Skeletal muscle cell (primary cell): ENCODE measurements around the gene ITGA7.
A peak's percentile ranks its signal among the peaks of the same experiment; 100 is the strongest.

Experiments used
- DNase-seq: peaks from one replicate; pipeline ENCODE4 v3.0.0-alpha.2; 2010; ENCODE audit warnings: low read depth
- H3K4me3 ChIP-seq: 2 replicates; pipeline ENCODE4 v1.5.1; 2011; ENCODE audit warnings: low read depth, mild to moderate bottlenecking, control low read depth, low read length, moderate library complexity

The ITGA7 gene

DNA sequence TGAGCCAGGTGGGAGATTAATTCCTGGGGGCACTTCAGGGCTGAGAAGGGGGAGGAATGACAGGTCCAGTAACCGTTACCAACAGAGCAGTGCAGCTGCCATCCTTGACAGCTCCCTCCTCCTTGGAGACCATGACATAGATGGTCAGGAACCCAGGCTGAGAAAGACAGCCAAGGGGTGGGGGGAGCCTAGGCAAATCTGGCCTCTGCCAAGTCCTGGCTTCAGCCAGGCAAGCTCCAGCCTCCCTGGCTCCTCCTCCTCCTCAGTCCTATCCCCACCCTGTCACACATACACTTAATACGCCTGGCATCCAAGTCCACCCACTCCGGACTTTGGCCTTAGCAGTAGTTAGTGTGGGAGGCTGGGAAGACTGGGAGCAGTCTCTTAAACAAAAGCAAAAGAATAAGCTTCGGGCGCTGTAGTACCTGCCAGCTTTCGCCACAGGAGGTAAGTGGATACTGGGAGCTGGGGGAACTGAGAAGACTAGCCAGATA is 12.4 kb upstream of the ITGA7 start, which contains the start of gene RDH5:
Gene RDH5 (plus strand): TSS at position 323 of the 494 bp plus-strand sequence. CDS start 792 bp downstream, outside the sequence.
- peak within 1 kb of the TSS; percentile 10 for H3K4me3 ChIP-seq
- DNase-seq = peak; percentile 82

DNA sequence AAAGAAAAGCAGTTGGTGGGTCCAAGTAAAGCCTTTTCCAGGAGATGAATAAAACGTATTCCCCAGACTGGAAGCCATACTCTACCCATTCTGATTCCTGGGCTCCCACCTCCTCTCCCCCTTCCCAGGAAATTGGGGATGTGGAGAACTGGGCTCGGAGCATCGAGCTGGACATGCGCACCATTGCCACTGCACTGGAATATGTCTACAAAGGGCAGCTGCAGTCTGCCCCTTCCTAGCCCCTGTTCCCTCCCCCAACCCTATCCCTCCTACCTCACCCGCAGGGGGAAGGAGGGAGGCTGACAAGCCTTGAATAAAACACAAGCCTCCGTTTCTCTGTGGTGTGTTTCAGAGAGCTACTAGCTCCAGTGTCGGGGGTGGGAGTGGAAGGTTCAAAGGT is 11.7 kb upstream of the ITGA7 start:
- no peak overlapping the region for H3K4me3 ChIP-seq
- no peak for DNase-seq

DNA sequence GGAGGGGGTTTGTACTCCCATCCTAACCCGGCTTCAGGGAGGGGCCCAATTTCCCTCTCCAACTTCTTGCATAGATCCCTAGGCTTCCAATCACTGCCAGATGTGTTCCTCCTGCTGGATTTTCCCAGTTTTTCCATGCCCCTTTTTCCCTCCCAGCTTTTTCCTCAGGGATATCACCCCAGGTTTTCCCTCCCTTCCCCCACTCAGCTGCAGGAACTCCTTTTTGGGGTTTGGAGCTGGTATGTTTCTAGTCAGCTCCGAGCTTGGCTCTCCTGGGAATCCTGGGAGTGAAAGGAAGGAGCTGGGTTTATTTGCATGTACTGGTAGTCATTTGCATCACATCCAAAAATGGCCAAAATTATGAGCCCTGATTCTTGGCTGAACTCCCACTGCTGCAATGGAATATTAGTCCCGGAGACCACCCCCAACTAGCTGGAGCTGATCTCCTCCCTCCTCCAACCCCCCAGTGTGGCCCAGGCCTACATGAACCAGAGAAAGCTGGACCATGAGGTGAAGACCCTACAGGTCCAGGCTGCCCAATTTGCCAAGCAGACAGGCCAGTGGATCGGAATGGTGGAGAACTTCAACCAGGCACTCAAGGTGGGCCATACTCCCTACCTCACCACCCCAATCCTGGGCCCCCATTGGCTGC is 11.0 kb upstream of the ITGA7 start:
- DNase-seq = no peak
- no peak overlapping the region for H3K4me3 ChIP-seq

DNA sequence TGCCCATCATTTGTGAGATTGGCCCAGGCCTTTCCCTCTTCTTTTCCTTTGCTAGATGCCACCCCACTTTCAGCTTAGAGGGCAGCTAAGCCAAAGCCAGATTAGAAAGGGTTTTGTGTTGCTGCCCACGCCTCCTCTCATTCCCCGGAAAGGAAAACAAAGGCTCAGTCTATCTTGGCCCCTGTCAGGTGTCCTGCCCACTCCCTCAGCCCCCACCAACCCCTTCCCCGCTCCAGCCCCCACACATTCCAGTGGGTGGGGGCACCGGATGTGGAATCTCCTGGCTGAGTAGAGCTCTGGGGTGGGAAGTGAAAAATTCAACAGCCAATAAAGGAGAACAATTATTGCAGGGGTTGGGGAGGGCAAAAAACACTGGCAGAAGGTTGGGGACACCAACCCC is 10.3 kb upstream of the ITGA7 start:
- no peak for DNase-seq
- H3K4me3 ChIP-seq = peak overlapping the region; percentile 15

DNA sequence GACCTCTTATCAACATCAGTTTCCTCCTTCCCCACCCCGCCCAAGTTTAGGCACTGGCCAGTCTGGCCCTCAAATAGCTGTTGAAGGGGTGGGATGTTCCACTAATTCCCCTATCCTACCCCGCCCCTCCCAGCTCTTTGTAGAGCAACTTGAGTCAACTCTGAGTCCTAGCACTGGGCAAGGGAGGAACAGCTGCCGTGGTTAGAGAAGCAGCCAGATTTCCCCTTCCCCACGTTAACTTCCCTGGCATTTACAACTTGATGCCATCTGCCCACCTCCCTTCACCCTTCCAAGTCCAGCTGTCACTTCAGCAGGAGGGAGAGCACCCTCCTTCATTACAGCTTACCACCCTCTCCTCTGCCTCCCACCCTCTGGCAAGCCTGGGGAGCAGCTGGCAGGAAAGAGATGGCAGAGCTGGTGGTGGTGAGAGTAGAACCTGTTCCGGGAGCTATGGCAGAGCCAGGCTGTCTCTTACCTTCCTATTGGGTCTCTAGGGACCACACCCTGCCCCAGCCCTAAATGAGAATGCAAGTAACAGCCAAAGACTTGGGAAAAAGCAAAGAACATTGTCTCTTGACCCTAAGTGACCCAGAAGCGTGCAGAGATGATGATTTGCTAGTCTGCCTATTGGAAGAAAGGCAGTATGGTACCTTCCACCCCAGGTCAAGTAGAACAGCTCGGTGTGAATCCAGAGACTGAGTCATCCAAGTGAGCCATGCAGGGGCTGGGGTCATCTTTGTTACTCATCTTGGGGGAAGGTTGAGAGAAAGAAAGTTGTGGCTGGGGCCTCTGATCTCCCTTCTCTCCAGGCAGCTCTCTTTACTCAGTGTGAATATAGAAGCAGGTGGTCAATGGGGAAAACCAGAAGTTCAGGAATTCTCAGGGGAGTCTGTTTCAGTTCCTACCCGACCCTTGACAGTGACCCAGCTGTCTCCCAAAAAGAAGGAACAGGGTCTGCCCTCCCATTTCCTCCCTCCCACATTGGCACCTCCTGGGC is 9.6 kb upstream of the ITGA7 start:
- H3K4me3 ChIP-seq = peak overlapping the region; percentile 65
- DNase-seq = no peak

DNA sequence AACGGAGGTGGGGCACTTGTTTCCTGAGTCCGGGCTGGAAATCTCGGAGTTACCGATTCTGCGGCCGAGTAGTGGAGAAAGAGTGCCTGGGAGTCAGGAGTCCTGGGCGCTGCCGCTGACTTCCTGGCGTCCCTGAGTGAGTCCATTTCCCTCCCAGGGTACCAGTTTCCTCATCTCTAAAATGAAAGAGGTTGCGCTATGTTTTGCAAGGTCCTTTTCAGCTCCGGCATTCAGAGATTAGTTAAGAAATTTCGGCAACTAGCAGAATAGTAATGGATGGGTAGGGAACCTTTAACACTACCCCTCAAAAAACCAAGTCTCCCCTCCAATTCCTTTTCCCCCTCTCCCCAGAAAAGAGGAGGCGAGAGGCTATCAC is 8.9 kb upstream of the ITGA7 start:
- peak overlapping the region; percentile 65 for H3K4me3 ChIP-seq
- DNase-seq = no peak

DNA sequence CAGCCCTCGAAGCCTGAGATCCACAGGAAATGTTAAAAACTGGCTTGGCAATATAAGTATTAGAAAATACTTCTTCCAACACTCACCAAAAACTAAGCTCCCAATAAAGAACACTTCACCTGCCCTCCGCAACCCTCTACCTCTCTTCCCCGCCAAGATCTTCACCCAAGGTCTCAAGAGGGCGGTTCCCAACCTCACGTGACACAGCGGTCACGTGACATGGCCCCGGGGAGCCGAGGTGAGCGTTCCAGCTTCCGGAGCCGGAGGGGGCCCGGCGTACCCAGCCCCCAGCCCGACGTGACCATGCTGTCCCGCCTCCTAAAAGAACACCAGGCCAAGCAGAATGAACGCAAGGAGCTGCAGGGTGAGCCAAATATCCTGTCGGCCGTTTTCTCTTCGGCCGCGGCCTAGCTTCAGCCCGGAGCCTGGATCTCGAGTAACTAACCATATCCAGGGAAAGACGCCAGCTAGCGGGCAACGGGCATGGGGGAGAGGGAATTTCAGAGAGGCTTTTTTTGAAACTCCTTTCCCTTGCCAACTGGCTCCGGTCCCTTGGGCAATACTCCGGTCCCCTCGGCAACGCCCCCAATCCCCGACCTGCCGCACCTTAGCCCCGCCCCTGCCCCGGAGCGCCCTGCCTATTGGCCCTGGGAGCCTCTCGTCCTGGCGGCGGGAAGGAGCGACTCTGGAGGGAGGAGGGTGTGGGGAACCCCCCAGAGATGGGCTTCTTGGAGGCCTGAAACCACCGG is 8.3 kb upstream of the ITGA7 start, which contains the start of gene BLOC1S1:
Gene BLOC1S1 (plus strand): TSS at position 214 of the 749 bp plus-strand sequence. CDS start 6 bp downstream, at position 220.
- H3K4me3 ChIP-seq = peak within 1 kb of the TSS; percentile 65
- DNase-seq = peak; percentile 82

DNA sequence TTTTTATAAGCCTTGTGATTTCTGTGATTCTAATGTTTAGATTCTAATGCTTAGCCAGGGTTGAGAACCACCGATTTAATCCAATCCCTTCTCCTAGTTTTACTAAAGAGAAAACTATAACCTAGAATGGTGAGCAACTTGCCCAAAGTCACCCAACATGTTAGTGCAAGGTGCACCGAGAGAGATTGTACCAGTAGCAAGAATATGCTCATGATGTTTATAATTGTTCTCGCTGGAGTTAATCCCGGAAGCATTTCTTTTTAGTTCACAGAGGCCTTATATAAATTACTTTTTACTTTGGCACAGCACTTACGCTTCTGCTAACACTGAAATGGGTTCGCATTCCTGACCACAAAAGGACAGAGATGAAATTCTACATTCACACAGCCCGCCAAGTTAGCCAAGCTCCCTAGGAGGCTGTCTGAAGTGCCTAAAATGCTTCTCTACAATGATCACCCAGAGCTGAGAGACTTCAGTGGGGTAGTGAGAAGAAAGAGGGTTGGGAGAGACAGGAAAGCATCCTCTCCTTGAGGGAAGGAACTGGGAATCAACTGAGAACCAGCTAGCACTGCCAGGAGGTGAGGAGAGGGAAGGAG is 7.6 kb upstream of the ITGA7 start:
- DNase-seq = no peak
- H3K4me3 ChIP-seq = peak overlapping the region; percentile 65

DNA sequence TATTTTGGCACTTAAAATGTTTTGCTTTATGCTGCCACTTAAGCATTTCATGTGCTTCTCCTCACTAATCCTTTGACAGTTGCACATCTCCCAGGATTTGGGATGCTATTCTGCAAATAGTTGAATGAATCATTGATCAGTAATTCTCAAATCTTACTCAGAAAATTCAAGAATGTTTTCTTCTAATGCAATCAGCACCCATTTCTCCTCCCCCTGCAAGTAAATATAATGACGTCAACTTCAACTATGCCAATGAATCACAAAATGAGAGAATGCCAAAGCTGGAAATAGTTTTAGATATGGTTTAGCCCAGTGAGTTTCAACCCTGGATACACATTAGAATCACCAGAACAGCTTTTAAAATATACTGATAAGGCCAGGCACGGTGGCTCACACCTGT is 6.0 kb upstream of the ITGA7 start:
- H3K4me3 ChIP-seq = no peak overlapping the region
- no peak for DNase-seq

DNA sequence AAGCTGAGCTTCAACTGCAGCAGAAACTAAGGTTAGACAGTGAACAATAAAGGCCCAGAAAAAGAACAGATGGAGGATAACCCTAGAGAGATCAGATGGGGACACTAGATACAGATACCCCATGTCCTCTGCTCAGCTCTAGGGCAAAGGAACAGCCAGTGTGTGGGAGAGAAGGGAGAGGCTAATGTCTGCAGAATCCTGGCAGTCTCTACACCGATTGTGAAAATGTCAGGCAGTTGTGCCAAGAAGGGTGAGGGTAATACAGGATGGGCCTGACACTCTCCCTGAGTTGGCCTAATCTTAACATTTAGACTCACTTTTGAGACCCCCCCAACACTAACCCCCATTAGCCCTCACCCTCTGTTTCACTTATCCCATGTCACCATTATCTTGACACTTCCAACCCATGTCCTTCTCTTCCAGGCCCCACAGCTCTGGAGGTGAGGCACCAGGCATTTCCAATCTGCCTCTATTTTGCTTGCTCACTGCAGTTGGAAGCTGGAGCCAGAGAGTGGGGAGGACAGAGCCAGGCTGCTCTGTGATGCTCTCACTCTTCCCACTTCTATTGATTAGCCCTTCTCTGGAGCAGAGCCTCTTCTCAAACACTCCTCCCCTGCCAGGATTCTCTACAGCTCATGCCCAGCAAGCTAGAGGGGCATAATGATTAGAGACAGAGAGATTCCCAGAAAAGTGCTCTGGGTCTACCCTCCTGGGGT is 5.2 kb upstream of the ITGA7 start:
- no peak overlapping the region for H3K4me3 ChIP-seq
- DNase-seq = no peak

DNA sequence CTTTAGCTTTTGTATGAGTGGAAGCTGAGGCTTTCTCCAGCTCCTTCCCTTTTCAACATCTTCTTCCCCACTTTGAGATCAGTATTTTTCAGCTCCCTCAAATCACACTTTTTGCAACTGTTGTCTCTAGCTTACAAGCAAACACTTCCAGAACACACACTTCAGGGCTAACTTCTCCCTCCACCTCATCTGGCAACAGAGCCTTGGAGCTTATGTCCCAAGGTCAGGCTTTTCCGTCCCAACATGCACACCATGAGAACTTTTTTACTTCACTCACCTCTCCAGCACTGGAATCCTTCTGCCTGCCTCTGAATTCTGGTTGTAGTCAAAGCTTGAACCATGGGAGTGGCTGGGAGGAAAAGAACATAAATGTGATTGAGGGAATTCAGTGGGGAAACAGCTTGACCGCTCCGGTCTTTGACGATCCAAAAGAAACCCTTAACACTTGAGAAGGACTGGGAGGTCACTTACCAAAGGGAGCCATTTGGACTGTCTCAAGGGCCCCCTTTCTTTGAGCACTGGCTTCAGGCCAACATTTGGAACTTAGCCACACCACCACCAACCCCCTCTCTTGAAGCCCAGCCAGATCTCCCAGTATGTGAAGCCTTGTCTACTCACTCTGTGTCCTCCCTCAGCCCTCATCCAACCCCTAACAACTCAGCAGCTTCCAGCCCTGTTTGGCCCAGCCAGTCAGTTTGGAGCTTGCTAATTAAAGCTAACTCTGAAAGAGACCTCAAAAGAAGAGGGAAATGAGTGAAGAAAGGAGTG is 4.3 kb upstream of the ITGA7 start:
- DNase-seq = no peak
- no peak overlapping the region for H3K4me3 ChIP-seq

DNA sequence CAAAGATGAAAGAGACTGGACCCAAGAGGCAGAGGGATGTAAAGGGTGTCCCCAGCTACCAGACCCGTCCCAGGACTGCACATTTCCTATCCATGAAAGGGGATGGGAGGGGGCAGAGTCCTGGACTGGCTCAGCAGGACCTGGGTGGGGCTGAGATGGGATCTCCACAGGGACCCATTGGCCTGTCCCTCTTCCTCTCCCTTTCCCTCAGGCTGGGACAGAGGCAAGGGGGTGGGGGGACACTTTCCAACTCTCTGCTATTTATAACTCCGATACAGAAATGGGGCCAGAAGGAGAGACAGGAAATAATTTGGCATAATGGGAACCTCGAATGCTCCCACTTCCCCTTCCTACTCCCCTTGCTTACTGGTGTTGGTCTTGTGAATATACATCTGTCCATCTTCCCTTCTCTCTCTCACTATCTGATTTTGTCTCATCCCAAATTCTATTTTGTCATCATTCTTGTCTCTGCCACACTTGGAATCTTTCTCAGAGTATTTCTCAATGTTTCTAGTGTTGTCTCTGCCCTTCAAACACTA is 1.1 kb upstream of the ITGA7 start:
- DNase-seq = no peak
- H3K4me3 ChIP-seq = peak overlapping the region; percentile 57

DNA sequence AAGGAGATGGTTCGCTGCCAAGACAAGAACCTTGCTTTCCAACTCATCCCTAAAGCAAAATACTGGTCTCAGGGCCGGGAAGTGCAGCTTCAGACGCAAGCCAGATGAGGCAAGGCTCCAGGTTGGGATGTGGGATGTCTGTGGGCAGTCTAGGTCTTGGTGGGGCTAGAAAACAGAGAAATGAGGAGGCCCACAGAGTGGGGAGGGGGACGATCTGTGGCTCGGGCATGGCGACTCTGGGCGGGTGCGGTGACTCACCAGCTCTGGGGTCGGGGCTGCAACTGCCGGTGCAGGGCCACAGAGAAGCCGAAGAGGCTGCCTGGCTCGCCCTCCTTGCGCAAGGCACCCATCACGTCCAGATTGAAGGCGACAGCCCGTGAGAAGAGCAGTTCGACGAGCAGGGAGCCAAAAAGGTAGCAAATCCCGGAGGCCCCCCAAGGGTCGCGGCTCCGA is 459 bp downstream of the ITGA7 start:
- no peak for DNase-seq
- H3K4me3 ChIP-seq = peak overlapping the region; percentile 57

DNA sequence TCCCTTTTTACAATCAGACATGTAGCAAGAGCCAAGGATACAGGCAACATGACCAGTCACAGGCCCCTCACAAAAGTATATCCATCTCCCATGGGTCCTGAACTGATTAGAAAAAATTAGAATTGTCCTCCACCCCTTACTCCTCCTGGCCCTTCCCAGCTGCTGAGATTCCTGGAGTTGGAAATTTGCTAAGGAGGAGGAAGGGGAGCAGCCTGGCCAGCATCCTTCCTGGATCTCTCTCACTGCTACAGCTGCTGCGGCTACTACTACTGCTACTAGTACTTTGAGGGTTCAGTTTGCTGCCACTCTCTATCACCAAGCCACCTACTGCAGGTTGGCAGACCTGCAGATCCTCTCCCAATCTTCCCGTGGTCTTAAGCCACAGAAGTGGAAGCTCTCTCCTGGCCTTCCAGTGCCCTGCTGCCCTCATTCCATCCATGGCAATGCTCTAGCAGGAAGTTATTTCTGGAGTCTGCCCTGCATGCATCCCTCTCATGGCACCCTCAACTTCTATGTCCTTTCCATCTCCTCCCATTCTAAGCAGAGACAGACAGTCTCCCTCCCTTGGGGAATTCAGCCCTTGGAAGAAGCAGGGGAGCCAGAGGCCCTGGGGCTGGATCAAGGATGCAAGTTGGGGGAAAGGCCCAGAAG is 1.0 kb downstream of the ITGA7 start:
- peak overlapping the region; percentile 57 for H3K4me3 ChIP-seq

DNA sequence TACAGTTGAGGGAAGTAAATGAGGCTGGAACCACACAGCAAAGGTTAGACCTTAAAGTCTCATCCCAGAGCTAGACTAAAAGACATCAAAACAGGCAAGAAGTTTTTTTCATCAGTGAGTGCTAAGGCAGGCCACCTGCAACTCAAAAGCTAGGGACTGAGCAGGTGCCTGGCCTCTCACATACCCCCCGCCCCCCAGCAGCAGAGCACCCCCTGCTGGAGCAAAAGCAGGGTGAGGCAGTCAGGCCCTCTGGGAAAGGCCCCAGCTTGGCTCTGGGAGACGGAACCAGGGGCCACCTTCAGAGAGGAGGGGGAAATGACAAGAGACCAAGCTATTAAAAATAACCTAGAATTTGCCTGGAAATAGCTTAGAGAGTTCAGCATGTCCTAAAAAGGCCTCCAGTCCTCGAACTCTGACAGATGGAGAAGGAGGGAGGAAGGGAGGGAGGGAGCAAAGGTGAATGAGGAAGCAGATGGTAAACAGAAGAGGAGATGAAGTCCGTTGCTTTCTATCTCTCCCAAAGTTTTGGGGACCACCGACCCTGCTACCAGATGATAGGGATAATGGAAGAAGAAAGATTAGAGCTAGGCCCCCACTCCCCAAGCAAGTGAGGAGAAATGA is 1.8 kb downstream of the ITGA7 start:
- DNase-seq = no peak

More for the DNA sequence above, 1.0 kb downstream of the ITGA7 start:
- DNase-seq = no peak

DNA sequence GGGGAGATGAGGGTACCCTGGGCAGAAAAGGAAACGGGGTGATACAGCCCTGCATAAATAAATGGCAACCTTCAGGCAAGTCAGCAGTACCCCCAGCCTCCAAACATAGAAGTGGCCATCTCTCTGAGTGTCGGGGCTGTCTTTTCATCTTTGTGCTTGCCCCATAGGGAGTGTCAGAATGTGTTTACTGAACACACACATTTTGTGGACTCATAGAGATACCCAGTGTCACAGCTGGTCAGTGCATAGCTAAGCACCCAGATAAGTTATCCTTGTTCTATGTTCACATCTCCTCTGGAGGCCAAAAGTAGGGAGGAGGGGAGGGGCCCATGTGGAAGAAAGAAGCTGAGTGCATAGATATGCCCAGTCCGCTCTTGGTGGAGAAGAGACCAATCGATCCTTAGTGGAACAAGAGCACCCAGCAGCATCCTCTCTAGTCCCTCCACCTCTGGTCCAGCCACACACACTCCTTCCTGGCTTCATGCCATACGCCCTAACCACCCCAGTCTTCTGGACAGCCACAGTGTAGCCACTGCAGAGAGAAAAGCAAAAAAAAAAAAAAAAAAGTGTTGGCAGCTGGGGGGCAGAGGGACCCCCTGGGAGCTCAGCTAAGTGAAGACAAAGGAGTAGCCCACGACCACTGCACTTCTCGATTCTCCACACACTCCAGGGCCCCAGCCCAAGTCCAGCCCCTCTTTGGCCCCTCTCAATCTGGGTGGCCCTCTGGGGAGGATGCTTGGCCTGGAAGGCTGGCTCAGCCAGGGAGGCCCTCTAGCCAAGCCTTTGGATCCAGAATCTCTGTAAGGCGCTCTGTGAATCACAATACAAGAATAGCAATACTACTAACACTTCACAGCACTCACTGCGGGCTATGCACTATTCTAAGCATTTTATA is 2.6 kb downstream of the ITGA7 start:
- no peak for DNase-seq
- H3K4me3 ChIP-seq = peak overlapping the region; percentile 57

More for the DNA sequence above, 1.8 kb downstream of the ITGA7 start:
- peak overlapping the region; percentile 57 for H3K4me3 ChIP-seq
